Retinal pigment epithelial cell (primary cell): Measurements from ENCODE around the gene TST.

ENCODE experiments used
- DNase-seq: peaks from one replicate; pipeline ENCODE4 v3.0.0-alpha.2; 2010; ENCODE audit warnings: low read depth
- H3K4me3 ChIP-seq: 2 replicates; pipeline ENCODE4 v1.5.1; 2011; ENCODE audit warnings: mild to moderate bottlenecking, low read length, control low read depth, moderate library complexity
- TF ChIP-seq, protein P1 (sequence below): conservative IDR thresholded peaks from 2 replicates; pipeline ENCODE4 v1.5.1; 2011; ENCODE audit warnings: low read depth, low read length, control low read depth, inconsistent platforms

TST gene

DNA sequence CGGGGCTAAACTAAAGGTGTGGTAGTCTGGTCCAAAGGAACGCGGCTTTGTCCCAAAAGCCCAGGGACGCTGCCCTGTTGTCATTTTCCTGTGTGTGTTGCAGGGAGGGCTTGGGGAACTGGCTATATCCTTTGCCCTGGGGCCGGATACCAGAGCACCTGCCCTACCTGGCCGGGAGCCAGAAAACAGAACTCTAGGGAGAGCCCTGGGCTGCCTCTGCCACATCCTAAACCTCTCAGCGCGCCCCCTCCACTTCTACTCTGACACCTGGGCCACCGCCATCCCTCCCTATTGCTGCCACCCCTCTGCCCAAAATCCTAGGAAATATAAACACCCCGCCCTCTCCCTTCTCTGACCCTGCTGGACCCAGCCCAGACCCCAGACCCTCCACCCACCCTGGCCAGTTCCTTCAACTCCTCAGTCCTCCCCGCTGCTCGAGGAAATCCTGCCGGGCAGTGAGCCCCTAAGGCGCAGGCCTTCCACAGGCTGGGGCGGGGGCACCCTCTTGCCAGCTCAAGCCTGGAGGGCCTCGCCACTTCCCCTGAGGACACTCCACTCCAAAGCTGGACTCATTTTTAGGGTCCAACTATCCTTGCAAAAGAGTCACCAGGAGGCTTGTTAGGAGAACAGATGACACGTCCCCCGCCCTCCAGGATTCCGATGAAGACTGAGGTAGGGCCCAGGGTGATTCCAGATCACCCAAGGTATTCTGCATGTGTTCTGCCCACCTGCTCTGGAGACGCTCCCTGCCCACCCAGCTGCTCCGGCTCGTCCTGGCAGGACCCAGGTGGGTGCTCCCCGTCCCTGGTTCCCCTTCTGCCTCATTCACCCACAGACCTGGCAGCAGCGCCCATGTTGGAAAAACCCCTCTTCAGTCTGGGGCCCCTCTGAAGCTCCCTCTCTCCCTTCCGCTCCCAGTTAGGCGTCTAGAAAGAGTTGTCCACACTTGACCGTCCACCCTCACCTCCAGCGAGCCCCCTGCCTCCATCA lies 44.5 kb upstream of the TST start:
- DNase-seq: no peak
- no peak overlapping the region for H3K4me3 ChIP-seq
- TF ChIP-seq, protein P1, sequence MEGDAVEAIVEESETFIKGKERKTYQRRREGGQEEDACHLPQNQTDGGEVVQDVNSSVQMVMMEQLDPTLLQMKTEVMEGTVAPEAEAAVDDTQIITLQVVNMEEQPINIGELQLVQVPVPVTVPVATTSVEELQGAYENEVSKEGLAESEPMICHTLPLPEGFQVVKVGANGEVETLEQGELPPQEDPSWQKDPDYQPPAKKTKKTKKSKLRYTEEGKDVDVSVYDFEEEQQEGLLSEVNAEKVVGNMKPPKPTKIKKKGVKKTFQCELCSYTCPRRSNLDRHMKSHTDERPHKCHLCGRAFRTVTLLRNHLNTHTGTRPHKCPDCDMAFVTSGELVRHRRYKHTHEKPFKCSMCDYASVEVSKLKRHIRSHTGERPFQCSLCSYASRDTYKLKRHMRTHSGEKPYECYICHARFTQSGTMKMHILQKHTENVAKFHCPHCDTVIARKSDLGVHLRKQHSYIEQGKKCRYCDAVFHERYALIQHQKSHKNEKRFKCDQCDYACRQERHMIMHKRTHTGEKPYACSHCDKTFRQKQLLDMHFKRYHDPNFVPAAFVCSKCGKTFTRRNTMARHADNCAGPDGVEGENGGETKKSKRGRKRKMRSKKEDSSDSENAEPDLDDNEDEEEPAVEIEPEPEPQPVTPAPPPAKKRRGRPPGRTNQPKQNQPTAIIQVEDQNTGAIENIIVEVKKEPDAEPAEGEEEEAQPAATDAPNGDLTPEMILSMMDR: no peak

DNA sequence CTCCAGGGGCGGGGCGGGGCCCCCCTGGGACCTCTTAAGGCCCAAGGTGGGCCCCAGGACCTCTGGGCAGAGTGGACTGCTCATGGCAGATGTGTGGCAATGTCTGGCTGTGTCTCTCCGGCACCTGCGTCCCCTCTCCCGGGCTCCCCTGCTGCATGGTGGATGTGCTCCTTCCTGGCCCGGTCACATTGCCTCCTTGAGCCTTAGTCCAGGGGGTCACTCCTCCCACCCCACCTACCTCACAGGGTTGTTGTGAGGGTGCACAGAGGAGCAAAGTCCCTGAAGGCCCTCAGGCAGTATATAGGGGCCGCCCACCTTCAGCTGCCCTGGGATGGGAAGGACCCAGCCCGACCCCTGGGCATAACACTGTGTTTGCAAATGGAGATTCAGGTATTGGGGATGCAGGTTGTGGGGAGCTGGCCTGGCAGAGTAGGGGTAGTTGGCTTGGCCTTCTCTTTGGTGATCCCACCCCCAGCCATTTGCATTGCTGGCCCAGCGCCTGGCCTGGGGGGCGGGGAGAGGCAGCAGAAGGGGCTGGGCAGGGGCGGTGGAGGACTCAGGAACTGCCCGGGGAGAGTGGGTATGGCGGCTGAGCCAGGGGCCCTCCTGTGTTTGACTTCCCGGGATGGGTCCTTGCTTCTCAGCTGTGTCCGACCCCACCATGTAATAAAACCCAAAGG lies 43.6 kb upstream of the TST start:
- H3K4me3 ChIP-seq: no peak overlapping the region
- TF ChIP-seq, protein P1: no peak
- DNase-seq: no peak

DNA sequence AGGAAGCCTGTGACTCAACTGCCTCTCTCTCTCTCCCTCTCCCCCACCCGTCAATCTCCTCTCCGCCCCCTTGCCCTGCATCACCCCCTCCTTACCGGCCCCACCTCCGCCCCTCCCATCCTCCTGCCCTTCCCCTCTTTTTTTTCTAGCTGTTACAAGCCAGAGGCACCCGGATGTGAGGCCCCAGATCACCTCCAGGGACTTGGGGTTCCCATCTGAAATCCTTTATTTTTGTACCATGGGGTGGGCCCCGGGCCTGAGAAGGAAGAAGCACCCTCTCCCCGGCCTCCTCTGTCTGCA lies 43.1 kb upstream of the TST start:
- TF ChIP-seq, protein P1: no peak
- H3K4me3 ChIP-seq: no peak overlapping the region
- no peak for DNase-seq

DNA sequence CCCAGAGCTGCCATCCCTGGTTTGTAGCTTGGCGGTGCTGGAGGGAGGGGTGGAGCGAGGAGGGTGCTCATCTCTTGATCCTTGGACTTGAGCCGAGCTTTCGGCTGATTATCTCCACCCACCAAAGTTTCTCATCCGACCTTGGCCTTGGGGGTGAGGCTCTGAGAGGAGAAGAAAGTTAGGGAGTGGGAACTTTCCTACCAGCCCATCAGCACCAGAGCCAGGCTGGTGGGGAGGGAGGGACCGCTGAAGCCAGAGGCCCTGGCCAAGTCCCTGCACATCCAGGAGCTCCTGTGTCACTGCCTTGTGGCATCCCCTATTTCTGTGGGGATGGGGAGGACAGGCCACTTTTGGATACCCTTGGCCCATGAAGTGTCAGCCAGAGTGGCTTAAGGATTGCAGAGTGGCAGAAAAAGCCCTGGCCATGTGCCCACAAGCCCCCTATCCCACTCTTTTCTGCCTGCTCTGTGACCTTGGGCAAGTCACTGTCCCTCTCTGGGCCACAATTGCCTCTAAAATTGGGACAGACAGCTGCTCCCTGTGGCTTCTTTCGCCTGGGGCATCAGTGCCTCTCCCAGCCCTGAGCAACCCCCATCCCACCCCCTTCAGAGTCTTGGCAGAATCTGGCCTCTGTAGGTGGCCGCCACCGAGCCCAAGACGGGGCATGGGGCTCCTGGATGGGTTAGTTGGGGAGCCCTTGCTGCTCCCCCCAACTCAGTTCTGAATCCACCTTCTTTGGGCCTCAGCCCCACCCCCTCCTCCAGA lies 42.5 kb upstream of the TST start:
- no peak overlapping the region for H3K4me3 ChIP-seq
- no peak for DNase-seq
- TF ChIP-seq, protein P1: no peak

DNA sequence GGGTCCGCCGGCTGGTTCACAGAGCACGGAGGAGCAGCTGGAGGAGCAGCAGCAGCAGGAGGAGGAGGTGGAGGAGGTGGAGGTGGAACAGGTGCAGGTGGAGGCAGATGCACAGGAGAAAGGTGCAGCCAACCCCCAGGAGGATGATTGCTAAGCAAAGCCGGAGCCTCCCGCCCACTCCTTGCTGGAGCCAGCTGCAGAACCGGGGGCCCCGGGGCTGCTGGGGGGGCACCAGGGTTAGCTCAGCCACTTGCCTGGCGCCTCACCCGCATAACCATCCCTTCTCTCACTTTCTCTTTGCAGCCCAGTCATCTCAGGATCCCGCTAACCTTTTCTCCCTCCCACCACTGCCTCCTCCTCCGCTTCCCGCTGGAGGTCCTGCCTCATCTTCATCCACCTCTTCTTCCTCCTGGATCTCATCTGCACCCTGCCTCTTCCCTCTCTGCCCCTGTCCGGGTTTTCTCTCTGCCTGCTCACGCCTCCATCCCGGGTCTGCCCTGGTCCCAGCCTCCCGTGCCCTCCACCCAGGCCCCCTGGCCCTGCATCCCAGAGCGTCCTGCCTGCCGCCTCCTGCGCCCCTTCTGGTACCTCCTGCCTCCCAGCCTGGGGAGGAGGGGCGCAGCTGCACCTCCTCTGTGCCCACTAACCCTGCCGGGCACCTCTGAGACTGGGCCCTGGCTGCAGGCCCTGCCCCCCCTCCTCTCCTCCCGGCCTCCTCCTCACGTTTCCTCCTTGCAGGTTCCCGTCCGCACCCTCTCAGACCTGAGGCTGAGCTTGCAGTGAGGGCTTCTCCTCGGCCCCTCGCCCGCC lies 41.8 kb upstream of the TST start:
- no peak for DNase-seq
- TF ChIP-seq, protein P1: no peak
- no peak overlapping the region for H3K4me3 ChIP-seq

DNA sequence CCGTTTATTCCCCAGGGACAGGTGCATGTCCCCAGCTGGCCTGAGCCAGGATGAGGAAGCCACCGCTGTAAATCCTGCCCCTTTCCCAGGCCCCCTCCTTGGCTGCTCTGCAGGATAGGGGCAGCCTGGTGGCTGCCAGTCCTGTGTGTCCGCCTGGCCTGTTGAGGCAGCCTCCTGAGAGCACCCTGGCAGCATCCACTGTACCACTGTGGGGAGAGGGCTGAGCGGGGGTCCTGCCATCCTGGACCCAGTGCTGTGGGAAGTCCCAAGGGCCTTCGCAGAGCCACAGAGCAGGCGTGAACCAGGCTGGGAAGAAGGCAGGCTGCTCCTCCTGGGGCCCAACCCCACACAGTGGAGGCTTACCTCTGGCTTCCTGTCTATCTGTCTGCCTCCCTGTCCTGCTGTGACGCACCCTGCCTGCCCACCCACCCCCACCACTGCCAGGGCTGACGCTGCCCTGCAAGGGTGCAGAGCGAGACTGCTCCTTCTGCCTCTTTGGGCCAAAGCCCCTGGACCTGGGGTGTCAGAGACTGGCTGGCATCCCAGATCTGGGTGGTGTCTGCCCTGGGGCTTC lies 40.7 kb upstream of the TST start:
- no peak for DNase-seq
- H3K4me3 ChIP-seq: no peak overlapping the region
- TF ChIP-seq, protein P1: no peak
